ENCODE data around the gene NIFK. TPM values are rescaled to one million over a fixed set of nuclear protein-coding genes. Genes with fewer than 3 reads are reported as not detected.
"Not testable (repeated sequence)": the region's sequence is repeated elsewhere in the genome, so short reads cannot be mapped to it uniquely, and the experiment has no call there.

The NIFK gene
- total RNA-seq, 1 donor from 2014 or later = 116 TPM

DNA sequence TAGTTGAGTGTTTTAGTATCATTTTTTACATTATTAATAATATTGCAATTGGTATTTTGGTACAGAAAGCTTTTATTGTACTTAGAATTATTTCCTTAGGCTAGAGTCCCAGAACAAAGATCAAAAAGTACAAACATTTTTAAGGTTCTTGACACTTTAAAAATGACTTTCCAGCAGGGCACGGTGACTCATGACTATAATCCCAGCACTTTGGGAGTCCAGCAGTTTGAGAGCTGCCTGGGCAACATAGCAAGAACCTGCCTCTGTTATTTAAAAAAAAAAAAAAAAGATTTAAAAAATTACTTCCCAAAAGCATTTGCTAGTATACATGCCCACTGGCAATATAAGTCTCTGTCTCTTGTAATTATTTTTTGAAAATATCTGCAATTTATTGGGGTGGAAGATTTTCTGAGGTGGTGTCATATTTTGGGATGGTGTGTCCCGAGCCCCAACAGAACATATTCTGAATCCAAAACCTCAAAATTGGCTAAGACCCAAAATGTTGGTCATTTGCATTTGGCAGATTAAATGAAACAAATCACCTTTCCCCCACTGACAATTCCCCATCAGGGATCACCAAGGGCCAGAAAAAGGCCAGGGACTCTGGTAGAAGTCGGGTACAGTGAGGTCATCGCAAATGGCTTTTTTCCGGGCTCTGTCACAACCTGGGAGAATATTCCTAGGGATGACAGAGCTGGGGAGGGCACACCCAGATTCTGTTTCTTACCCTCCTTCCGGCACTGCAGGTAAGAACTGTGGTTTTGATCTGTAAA, 42.1 kb downstream of the NIFK start:
- no peak for DNase-seq (ENCODE audit: low read depth)
- no peak for TF ChIP-seq CTCF (conservative IDR thresholded peaks at IDR 0.05; ENCODE audit: low read depth, low read length)

DNA sequence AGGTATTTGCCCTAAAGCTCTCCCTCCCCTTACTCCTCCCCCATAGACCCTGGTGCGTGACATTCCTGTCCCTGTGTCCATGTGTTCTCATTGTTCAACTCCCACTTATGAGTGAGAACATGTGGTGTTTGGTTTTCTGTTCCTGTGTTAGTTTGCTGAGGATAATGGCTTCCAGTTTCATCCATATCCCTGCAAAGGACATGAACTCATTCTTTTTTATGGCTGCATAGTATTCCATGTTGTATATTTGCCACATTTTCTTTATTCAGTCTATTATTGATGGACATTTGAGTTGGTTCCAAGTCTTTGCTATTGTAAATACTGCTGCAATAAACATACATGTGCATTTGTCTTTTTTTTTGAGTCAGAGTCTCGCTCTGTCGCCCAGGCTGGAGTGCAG, 46.1 kb downstream of the NIFK start:
- DNase-seq (ENCODE audit: low read depth); H3K4me3 ChIP-seq (ENCODE audit: low read depth, low read length): not testable (repeated sequence)

More for the DNA sequence above, 42.1 kb downstream of the NIFK start:
- H3K4me3 ChIP-seq (ENCODE audit: low read depth, low read length) = no peak overlapping the region

DNA sequence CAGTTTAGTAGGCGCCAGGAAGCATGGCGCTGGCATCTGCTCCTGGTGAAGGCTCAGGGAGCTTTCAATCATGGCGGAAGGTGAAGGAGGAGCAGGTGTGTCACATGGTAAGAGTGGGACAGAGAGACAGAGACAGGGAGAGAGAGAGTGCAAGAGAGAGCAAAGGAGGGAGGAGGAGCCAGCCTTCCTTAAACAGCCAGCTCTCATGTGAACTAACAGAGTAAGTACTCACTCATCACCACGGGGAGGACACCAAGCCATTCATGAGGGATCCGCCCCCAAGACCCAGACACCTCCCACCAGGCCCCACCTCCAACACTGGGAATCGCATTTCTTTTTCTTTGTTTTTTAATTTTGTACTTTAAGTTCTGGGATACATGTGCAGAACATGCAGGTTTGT, 46.6 kb downstream of the NIFK start:
- no peak for TF ChIP-seq CTCF (conservative IDR thresholded peaks at IDR 0.05; ENCODE audit: low read depth, low read length)
- no peak overlapping the region for H3K4me3 ChIP-seq (ENCODE audit: low read depth, low read length)
- no peak for DNase-seq (ENCODE audit: low read depth)

DNA sequence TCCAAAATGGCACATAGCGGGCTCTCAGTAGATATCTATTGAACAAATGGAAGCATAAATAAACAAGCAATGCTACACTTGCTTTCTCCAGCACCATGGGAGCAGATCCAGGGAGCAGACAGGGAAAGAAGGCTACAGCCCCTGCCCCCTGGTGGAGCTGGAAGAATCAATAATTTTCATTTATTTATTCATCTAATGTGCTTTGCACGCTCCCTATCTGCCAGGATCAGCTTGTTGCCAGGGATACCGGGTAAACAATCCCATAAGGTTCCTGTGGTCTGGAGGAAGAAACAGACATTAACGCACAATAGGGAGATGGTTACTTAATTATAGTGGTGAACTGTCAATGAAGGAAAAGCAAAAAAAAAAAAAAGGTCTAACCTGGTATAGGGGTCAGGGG, 47.3 kb downstream of the NIFK start:
- peak; percentile 52 for TF ChIP-seq CTCF (conservative IDR thresholded peaks at IDR 0.05; ENCODE audit: low read depth, low read length)
- H3K4me3 ChIP-seq (ENCODE audit: low read depth, low read length) = no peak overlapping the region
- no peak for DNase-seq (ENCODE audit: low read depth)

DNA sequence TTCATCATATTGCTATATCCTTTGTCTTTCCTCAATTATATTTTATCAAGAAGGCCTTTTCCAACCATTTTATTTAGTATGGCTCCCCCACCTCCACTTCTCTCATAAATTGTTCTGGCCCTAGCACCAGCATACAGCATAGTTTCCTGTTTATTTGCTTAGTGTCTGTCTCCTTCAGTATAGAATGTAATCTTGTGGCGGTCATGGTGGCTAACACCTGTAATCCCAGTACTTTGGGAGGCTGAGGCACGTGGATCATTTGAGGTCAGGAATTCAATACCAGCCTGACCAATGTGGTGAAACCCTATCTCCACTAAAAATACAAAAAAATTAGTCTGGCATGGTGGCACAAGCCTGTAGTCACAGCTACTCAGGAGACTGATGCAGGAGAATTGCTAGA, 47.9 kb downstream of the NIFK start:
- no peak overlapping the region for H3K4me3 ChIP-seq (ENCODE audit: low read depth, low read length)
- TF ChIP-seq CTCF (conservative IDR thresholded peaks at IDR 0.05; ENCODE audit: low read depth, low read length) = no peak
- DNase-seq (ENCODE audit: low read depth) = no peak

DNA sequence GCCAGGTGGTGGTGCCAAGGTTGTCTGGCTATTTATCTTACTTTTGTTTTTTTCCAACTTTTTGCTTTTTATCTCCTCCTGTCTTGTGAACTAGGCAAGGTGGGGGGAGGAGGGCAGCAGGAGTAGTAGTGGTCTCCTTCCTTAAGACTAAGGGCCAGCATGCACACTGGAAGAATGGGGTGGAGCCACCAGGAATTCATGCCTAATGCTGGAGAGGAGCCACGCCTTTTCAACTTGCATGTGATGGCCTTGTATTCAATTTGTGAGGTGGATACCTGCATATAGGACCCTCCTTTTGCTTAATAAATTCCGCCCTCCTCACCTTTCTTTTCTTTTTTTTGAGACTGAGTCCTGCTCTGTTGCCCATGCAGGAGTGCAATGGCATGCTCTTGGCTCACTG, 49.8 kb downstream of the NIFK start:
- H3K4me3 ChIP-seq (ENCODE audit: low read depth, low read length) = no peak overlapping the region
- no peak for DNase-seq (ENCODE audit: low read depth)
- no peak for TF ChIP-seq CTCF (conservative IDR thresholded peaks at IDR 0.05; ENCODE audit: low read depth, low read length)

DNA sequence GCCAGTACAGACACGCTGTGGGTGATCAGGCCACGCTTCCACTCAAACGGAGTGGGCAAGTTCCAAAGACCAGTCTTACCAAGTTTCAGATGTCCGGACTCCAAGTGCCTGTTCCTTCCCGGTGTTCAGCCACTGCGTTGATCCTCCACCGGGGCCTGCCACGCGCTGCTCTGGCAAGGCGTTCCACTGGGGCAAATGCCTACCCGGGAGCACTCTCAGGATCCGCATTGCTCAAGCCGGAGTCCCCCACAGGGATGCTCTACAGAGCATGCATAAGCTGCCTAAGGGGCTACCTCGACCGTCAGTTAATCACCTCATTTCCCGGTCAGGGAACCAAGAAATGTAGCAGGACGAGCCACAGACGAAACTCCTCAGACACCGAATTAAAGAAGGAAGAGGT, 50.5 kb downstream of the NIFK start:
- DNase-seq (ENCODE audit: low read depth) = no peak
- no peak for TF ChIP-seq CTCF (conservative IDR thresholded peaks at IDR 0.05; ENCODE audit: low read depth, low read length)
- no peak overlapping the region for H3K4me3 ChIP-seq (ENCODE audit: low read depth, low read length)

Measured in epithelial cell of proximal tubule (primary cell).